ENCODE data around the gene MMP24OS.

The MMP24OS gene

DNA sequence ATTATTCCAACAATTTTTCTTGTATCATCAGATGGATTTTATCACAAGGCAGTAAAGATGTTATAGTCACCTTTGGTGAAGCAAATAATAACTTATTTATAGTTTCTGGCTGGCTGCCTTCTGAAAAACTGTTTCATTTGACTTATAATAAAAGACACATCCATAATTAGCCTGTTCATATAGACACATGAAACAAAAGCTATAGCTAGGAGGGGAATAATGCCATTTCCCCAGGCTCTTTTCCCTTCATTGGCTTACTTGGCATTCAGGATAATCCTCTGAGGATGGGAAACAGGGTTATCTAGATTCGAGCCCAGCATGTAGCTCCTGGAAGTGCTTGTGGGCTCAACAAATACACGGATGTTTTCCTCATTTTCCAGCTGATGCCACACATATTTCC, 33.9 kb downstream of the MMP24OS start:
- no peak for DNase-seq

DNA sequence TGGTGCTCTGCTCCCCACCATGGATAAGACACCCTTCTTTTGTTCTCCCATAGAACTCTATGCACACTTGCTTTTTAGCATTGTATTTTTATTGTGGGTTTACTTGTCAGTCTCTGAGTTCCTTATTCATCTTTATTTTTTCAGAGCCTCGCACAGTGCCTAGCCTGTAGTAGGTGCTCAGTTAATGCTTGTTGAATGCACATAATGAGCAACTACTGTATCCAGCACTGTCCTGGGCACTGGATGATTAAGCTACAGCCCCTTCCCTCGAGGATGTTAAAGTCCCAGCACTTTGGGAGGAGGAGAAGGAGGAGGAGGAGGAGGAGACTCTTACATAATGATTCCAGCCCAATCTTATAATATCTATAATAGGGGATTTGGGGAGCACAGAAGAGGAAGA, 34.6 kb downstream of the MMP24OS start:
- no peak for DNase-seq

DNA sequence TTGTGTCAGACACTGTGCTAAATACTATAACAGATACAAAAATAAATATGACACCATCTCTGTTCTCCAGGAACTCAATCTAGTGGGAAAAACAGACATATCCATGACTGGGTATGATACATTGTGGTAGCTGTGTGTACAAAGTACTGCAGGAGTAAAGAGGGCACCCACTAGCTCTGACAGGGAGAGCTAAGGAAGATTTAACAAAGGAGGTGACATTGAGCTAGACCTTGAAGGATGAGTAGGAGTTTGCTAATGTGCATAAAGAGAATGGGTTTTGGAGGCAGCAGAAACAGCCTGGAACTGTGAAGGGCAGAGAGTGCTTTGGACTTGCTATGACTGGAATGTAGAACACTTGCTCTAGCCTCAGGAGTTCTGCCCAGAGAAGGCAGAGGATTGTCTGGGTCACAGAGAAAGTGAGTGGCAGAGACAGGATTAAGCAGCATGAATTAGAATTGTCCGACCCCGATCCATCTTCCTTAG, 37.1 kb downstream of the MMP24OS start:
- no peak for DNase-seq

DNA sequence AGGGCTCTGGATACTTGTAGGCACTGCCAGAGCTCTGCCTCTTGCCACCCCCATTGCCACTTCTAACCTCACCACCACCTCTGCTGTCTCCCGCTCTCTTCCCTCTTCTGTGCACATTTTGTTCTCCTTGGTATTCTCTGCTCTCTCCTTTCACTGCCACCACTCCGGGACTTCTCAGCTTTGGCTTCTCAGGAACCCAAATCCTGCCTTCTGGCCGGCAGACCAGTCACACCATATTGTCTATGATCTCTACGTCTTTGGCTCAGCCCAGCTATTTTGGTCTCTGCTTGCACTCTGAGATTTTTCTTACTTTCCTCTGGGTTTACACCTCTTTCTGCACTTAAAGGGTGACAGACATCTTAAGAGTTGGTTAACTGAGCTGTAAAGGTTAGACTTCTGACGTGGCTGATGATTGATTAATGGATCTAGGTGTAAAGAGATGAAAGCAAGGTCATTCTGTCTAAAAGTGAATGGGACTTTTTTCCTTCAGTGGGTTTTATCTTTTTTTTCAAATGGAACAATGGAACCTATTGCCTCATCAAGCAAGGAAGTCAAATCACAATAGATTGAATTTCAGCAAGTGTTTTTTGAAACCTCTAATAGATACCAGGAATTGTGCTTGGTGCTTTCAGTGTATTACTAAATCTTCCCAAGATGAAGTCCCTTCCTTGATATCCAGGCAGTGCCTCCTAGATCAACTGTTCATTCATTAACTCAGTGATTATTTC, 37.7 kb downstream of the MMP24OS start:
- DNase-seq: no peak

DNA sequence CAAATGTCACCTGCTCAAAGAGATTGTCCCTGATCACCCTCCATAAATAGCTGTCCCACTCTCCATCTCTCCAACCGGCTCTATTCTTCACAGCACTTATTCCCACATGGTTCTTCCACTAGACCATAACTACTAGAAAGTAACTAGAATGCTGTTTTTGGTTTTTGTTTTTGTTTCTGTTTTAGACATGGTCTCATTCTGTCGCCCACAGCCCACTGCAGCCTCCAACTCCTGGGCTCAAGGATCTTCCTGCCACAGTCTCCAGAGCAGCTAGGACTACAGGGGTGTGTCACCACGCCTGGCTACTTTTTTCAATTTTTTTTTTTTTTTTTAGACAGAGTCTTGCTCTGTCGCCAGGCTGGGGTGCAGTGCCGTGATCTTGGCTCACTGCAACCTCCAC, 39.2 kb downstream of the MMP24OS start:
- no peak for DNase-seq

DNA sequence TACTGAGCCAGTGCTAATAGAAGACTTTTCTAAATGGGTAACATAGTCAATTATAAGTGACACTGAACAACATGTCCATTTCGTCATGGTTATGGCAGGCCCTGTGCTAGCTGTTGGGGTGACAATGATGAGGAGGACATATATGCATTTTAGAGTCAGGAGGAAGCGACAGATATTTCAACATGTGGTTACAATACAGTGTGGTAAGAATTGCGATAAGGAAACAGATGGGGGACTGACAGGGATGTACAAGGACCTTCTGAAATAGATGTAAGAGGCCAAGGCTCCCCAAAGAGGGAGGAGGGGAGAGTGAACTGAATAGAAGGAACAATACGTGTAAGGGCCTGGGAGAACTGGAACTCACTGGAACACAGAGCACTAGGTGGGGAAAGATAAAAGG, 39.8 kb downstream of the MMP24OS start:
- peak; percentile 18 to 42 for DNase-seq

DNA sequence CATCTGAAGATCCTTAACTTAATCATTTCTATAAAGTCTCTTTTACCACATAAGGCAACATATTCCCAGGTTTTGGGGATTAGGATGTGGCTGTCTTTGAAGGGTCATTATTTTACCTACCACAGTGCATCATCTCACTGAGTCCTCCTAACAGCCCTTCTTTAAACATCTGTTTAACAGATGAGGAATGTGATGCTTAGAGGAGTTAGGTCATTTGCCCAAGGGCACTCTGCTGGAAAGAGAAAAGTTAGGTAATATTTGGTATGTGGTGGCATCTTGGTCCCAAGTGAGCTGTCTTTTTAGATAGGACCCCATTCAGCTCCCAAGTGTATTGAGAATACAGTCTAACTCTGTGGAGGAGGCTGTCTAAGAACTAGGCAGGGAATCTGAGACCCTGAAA, 40.4 kb downstream of the MMP24OS start:
- no peak for DNase-seq

DNA sequence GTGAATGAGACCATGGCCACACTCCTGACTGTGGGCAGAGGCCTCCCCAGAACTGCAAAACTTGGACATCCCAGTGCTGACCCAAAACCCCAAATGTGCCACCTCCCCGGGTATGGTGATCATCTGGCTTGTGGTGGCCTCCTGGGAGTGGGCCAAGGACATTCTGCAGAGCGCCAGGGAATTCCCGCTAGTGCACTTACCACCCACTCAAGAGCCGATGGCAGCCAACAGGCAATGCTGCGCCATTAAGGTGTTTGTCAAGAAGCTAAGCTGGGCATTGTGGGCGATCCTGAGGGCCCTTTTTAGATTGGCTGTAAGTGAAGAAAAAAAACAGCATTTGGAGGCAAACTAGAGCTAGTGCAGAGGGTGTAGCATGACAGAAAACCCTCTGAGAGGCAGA, 42.0 kb downstream of the MMP24OS start:
- DNase-seq: no peak

DNA sequence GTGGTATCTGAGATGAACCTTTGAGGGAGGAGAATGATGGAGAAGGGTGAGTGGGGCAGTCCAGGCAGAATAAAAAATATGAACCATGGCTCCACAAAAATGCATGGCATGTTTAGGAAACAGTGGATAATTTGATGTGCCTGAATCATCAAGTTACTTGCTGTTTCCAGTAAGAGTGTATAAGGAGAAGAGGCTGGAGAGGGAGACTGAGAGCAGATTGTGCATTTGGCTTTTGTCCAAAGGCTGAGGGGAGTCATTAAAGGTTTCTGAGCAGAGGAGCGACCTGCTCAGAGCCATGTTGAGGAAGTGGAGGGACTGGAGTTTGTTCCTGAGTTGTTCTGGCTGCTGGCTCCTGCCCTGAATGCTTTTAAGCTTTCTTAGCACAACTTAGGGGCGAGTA, 45.3 kb downstream of the MMP24OS start:
- no peak for DNase-seq

DNA sequence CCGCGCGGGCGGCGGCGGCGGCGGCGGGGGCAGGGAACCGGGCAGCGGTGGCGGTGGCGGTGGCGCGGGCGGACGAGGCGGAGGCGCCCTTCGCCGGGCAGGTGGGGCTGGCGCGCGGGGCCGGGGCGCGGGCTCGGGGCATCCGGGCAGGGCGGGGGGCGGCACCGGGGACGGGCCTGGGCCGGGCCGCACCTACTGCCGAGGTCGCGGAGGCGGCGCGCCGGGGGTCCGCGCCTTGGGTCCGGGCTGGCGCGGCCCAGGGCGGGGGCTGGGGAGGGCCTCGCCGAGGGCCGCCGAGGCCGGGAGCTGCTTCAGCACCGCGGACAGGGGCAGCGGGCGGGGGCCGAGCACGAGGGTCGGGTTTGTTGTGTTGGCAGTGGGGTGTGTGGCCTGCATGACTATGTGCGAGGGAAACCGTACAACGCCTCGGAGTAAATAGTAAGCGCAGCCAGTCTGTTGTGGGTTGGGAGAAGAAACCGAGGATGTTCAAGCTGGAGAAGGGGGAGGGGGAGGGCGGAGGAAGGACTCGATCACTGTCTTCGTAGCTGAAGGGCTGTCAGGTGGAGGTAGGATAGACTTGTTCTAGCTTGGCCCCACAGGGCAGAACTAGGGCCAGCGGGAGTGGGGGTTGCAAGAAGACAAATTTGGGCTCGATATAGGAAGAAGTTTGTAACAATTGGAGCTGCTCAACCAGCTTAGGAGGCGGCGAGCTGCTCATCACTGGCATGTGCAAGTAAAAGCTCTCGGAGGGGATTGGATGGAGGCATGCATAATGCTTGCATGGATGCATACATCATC, 50.8 kb downstream of the MMP24OS start:
- DNase-seq: peak in 1 of 2 donors; percentile 21

Measured in inflammatory macrophage (primary cell).